ENCODE results near the gene AKR1E2. TPM values are rescaled to one million over a fixed set of nuclear protein-coding genes. Genes with fewer than 3 reads are reported as not detected.

The AKR1E2 gene
- total RNA-seq, 1 donor from 2014 or later: 1.4 TPM

DNA sequence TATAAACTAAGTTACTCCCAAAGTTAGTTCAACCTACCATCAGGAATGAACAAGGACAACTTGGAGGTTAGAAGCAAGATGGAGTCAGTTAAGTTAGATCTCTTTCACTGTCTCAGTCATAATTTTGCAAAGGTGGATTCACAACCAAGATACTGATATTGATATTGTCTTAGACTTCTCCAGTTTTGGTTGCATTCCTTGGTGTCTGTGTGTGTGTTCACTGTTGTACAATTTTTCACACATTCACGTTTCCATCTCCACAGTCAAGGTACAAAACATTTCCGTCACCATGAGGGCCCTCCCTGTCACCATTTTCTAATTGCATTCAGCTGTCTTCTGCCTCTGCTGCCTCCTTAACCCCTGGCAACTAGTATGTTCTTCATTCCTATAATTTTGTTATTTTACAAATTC, 41.1 kb downstream of the AKR1E2 start:
- Mint-ChIP-seq H3K36me3 (ENCODE audit: low read depth, unreplicated experiment) (no peaks in the 10 kb centered on the region), H3K27me3 (ENCODE audit: low read depth, unreplicated experiment) (no peaks in the 10 kb centered on the region), H3K9me3 (ENCODE audit: unreplicated experiment) (peaks cover 2% of the 10 kb centered on the region), H3K4me1 (ENCODE audit: low read depth, unreplicated experiment) (peaks cover 22% of the 10 kb centered on the region), H3K4me3 (ENCODE audit: unreplicated experiment) (no peak overlapping the region), H3K27ac (ENCODE audit: unreplicated experiment) (peak overlapping the region; percentile 8)
- Histone ChIP-seq H3K27me3 (ENCODE audit: insufficient read depth, low read length) (no peaks in the 10 kb centered on the region), H3K4me3 (ENCODE audit: insufficient read depth, low read depth, low read length) (no peak overlapping the region), H3K4me2 (ENCODE audit: low read length) (peak overlapping the region; percentile 49), H3K4me1 (ENCODE audit: insufficient read depth, low read length) (peaks cover 4% of the 10 kb centered on the region), H3K9ac (ENCODE audit: low read length) (no peak overlapping the region), H4K20me1 (ENCODE audit: insufficient read depth, low read length) (no peaks in the 10 kb centered on the region), H3K27ac (ENCODE audit: low read depth, low read length) (no peak overlapping the region), H3K79me2 (ENCODE audit: insufficient read depth, low read length) (no peaks in the 10 kb centered on the region), H3K9me3 (ENCODE audit: insufficient read depth, low read depth, low read length) (no peaks in the 10 kb centered on the region), H2AFZ (ENCODE audit: low read depth, low read length) (no peak overlapping the region), H3K36me3 (ENCODE audit: insufficient read depth, low read length) (no peaks in the 10 kb centered on the region)
- FAIRE-seq (no peak), DNase-seq (ENCODE audit: low read depth) (no peak)
- TF ChIP-seq EZH2 (IDR thresholded peaks at IDR 0.05; ENCODE audit: insufficient read depth, low read length) (no peak), CTCF (IDR thresholded peaks at IDR 0.05; ENCODE audit: insufficient read depth, low read depth, low read length) (no peak)

DNA sequence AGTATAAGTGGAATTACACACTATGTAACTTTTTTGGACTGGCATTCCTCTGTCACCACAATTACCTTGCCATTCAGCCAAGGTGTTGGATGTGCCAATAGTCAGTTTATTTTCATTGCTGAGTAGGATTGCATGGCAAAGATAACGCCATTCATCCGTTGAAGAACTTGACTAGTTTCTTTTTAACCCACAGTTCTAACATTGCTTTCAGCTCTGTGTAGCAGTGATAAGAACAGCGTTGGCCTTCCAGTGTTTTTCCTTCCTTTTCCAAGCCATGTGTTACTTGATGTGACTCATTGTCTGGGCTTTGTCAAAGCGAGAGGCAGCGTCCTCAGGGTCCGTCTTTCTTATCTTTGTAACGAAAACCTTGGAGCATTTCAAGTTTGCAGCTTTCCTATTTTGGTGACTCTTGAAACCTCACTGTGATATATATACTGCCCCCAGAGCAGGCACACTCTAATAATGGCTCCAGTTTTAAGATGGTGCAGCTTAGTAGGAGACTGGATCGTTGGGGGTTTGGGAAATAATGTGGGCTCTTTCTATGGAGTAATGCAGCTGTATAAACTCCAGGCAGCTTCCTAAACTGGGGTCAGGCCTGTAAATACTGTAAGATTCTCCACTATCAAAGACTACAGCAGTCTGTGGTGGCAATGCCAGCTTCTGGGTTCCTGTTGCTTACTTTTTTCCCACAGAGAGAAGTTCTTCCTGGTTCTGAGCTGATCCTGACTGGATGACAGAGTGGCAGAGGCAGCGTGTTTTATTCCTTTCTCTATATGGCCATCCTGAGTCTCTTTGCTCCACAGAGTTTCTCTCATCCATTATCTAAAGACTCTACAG, 41.7 kb downstream of the AKR1E2 start:
- peak; percentile 76 for DNase-seq (ENCODE audit: low read depth)
- peak overlapping the region; percentile 8 for H3K27ac Mint-ChIP-seq (ENCODE audit: unreplicated experiment)
- no peaks in the 10 kb centered on the region for H3K9me3 ChIP-seq (ENCODE audit: insufficient read depth, low read depth, low read length)
- FAIRE-seq: no peak
- H3K4me2 ChIP-seq (ENCODE audit: low read length): peak overlapping the region; percentile 49
- peaks cover 4% of the 10 kb centered on the region for H3K4me1 ChIP-seq (ENCODE audit: insufficient read depth, low read length)
- peaks cover 2% of the 10 kb centered on the region for H3K9me3 Mint-ChIP-seq (ENCODE audit: unreplicated experiment)
- TF ChIP-seq EZH2 (IDR thresholded peaks at IDR 0.05; ENCODE audit: insufficient read depth, low read length) (no peak), CTCF (IDR thresholded peaks at IDR 0.05; ENCODE audit: insufficient read depth, low read depth, low read length) (no peak)
- H3K4me1 Mint-ChIP-seq (ENCODE audit: low read depth, unreplicated experiment): peaks cover 22% of the 10 kb centered on the region
- no peaks in the 10 kb centered on the region for H3K79me2 ChIP-seq (ENCODE audit: insufficient read depth, low read length)
- no peaks in the 10 kb centered on the region for H3K27me3 Mint-ChIP-seq (ENCODE audit: low read depth, unreplicated experiment)
- no peak overlapping the region for H3K4me3 Mint-ChIP-seq (ENCODE audit: unreplicated experiment)
- H2AFZ ChIP-seq (ENCODE audit: low read depth, low read length): peak overlapping the region; percentile 5
- peak overlapping the region; percentile 9 for H3K27ac ChIP-seq (ENCODE audit: low read depth, low read length)
- H3K9ac ChIP-seq (ENCODE audit: low read length): no peak overlapping the region
- H4K20me1 ChIP-seq (ENCODE audit: insufficient read depth, low read length): no peaks in the 10 kb centered on the region
- no peaks in the 10 kb centered on the region for H3K36me3 Mint-ChIP-seq (ENCODE audit: low read depth, unreplicated experiment)
- no peak overlapping the region for H3K4me3 ChIP-seq (ENCODE audit: insufficient read depth, low read depth, low read length)
- no peaks in the 10 kb centered on the region for H3K36me3 ChIP-seq (ENCODE audit: insufficient read depth, low read length)
- H3K27me3 ChIP-seq (ENCODE audit: insufficient read depth, low read length): no peaks in the 10 kb centered on the region

DNA sequence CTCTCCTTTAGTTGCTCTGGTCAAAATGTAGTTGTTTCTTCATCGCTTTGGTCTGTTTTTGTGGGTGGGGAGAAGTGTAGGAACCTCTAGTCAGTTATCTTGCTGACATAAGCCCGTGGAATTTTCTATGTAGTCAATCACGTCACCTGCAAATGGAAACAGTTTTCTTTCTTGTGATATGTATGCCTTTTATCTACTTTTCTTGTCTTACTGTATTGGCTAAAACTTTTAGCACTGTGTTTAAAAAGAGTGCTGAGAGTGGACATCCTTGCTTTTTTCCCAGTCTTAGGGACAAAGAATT, 42.3 kb downstream of the AKR1E2 start:
- Histone ChIP-seq H3K4me3 (ENCODE audit: insufficient read depth, low read depth, low read length) (no peak overlapping the region), H3K27me3 (ENCODE audit: insufficient read depth, low read length) (no peaks in the 10 kb centered on the region), H3K9ac (ENCODE audit: low read length) (no peak overlapping the region), H3K27ac (ENCODE audit: low read depth, low read length) (no peak overlapping the region), H3K9me3 (ENCODE audit: insufficient read depth, low read depth, low read length) (no peaks in the 10 kb centered on the region), H4K20me1 (ENCODE audit: insufficient read depth, low read length) (no peaks in the 10 kb centered on the region), H2AFZ (ENCODE audit: low read depth, low read length) (no peak overlapping the region), H3K36me3 (ENCODE audit: insufficient read depth, low read length) (no peaks in the 10 kb centered on the region), H3K4me2 (ENCODE audit: low read length) (no peak overlapping the region), H3K79me2 (ENCODE audit: insufficient read depth, low read length) (no peaks in the 10 kb centered on the region), H3K4me1 (ENCODE audit: insufficient read depth, low read length) (peaks cover 4% of the 10 kb centered on the region)
- Mint-ChIP-seq H3K27ac (ENCODE audit: unreplicated experiment) (no peak overlapping the region), H3K4me1 (ENCODE audit: low read depth, unreplicated experiment) (peaks cover 22% of the 10 kb centered on the region), H3K36me3 (ENCODE audit: low read depth, unreplicated experiment) (no peaks in the 10 kb centered on the region), H3K9me3 (ENCODE audit: unreplicated experiment) (peaks cover 2% of the 10 kb centered on the region), H3K4me3 (ENCODE audit: unreplicated experiment) (no peak overlapping the region), H3K27me3 (ENCODE audit: low read depth, unreplicated experiment) (no peaks in the 10 kb centered on the region)
- DNase-seq (ENCODE audit: low read depth) (peak; percentile 56), FAIRE-seq (no peak)
- TF ChIP-seq CTCF (IDR thresholded peaks at IDR 0.05; ENCODE audit: insufficient read depth, low read depth, low read length) (no peak), EZH2 (IDR thresholded peaks at IDR 0.05; ENCODE audit: insufficient read depth, low read length) (no peak)
